Measurements from ENCODE around the gene ZNF319. TPM values are rescaled to one million over a fixed set of nuclear protein-coding genes. Genes with fewer than 3 reads are reported as not detected.

ZNF319 gene
- total RNA-seq, 1 donor: 4.8 TPM

- TF ChIP-seq CTCF (IDR thresholded peaks at IDR 0.05; ENCODE audit: insufficient read depth, low read length): no peak
- no peak for DNase-seq (ENCODE audit: low read depth)
- no peak overlapping the region for H3K4me3 ChIP-seq (ENCODE audit: low read depth, low read length)
Observed at GRCh38 chr16:57969451-57970123, 30.9 kb downstream of the ZNF319 start.

GRCh38 chr16:57967916-57968315, 32.6 kb downstream of the ZNF319 start:
- no peak for DNase-seq (ENCODE audit: low read depth)
- no peak for TF ChIP-seq CTCF (IDR thresholded peaks at IDR 0.05; ENCODE audit: insufficient read depth, low read length)
- H3K4me3 ChIP-seq (ENCODE audit: low read depth, low read length): no peak overlapping the region

GRCh38 chr16:57966986-57967385, 33.5 kb downstream of the ZNF319 start:
- no peak overlapping the region for H3K4me3 ChIP-seq (ENCODE audit: low read depth, low read length)
- DNase-seq (ENCODE audit: low read depth): no peak
- TF ChIP-seq CTCF (IDR thresholded peaks at IDR 0.05; ENCODE audit: insufficient read depth, low read length): no peak

- no peak for TF ChIP-seq CTCF (IDR thresholded peaks at IDR 0.05; ENCODE audit: insufficient read depth, low read length)
- H3K4me3 ChIP-seq (ENCODE audit: low read depth, low read length): no peak overlapping the region
- DNase-seq (ENCODE audit: low read depth): peak; percentile 83
Observed at GRCh38 chr16:57966204-57966771, 34.2 kb downstream of the ZNF319 start.

- TF ChIP-seq CTCF (IDR thresholded peaks at IDR 0.05; ENCODE audit: insufficient read depth, low read length): no peak
- no peak overlapping the region for H3K4me3 ChIP-seq (ENCODE audit: low read depth, low read length)
- no peak for DNase-seq (ENCODE audit: low read depth)
Observed at GRCh38 chr16:57964157-57964700, 36.2 kb downstream of the ZNF319 start.

GRCh38 chr16:57962756-57963155, 37.7 kb downstream of the ZNF319 start:
- no peak for TF ChIP-seq CTCF (IDR thresholded peaks at IDR 0.05; ENCODE audit: insufficient read depth, low read length)
- no peak for DNase-seq (ENCODE audit: low read depth)
- H3K4me3 ChIP-seq (ENCODE audit: low read depth, low read length): no peak overlapping the region
